BLaER1 treated with 17β-estradiol and CSF1 and Interleukin-3, amounts not matched to agents 10 nM and 100 nM (cell line): ENCODE measurements around the gene RB1.

ENCODE experiments used
- H3K27ac ChIP-seq, 11 experiments: shearing (Covaris generic); formaldehyde crosslinking; 2 replicates each; pipeline ENCODE4 v1.8.1; 2022
- H3K27me3 ChIP-seq, 11 experiments: shearing (Covaris generic); formaldehyde crosslinking; 2 replicates each; pipeline ENCODE4 v1.8.1; 2022
- H3K36me3 ChIP-seq, 11 experiments: shearing (Covaris generic); formaldehyde crosslinking; 2 replicates each; pipeline ENCODE4 v1.8.1; 2022
- H3K4me1 ChIP-seq, 10 experiments: shearing (Covaris generic); formaldehyde crosslinking; 2 replicates each; pipeline ENCODE4 v1.8.1; 2022
- H3K4me2 ChIP-seq, 11 experiments: shearing (Covaris generic); formaldehyde crosslinking; 2 replicates each; pipeline ENCODE4 v1.8.1; 2022
- H3K4me3 ChIP-seq, 10 experiments: shearing (Covaris generic); formaldehyde crosslinking; 2 replicates each; pipeline ENCODE4 v1.8.1; 2022
- H3K9ac ChIP-seq, 11 experiments: shearing (Covaris generic); formaldehyde crosslinking; 2 replicates each; pipeline ENCODE4 v1.8.1; 2022
- H3K9me3 ChIP-seq, 11 experiments: shearing (Covaris generic); formaldehyde crosslinking; replicated peaks in 1 of 11; 2 replicates each; pipeline ENCODE4 v1.8.1; 2022
- H4K20me1 ChIP-seq, 11 experiments: shearing (Covaris generic); formaldehyde crosslinking; 2 replicates each; pipeline ENCODE4 v1.8.1; 2022
- Cebpa-rat ChIP-seq, 11 experiments: shearing (Covaris generic); IDR thresholded peaks; 2 replicates each; pipeline ENCODE4 v1.8.1; 2022

RB1 gene

GRCh38 chr13:48400090-48400694, 96.6 kb downstream of the RB1 start:
- peaks cover 53 to 80% (median 76%) of the 10 kb centered on the region in 10 experiments for H3K4me1 ChIP-seq
- peak overlapping the region in 1 of 10 experiments; percentile 18; a peak in 2 of 20 replicates for H3K4me3 ChIP-seq
- peaks cover 11 to 21% (median 11%) of the 10 kb centered on the region in 11 experiments for H3K9me3 ChIP-seq
- peak overlapping the region; percentile 46 to 91 (median 78) for H3K4me2 ChIP-seq
- peak overlapping the region; percentile 48 to 95 (median 89); a peak in 21 of 22 replicates for H3K27ac ChIP-seq
- no peaks in the 10 kb centered on the region for H3K27me3 ChIP-seq
- peaks cover 9 to 23% (median 17%) of the 10 kb centered on the region in 11 experiments for H3K36me3 ChIP-seq
- H4K20me1 ChIP-seq: peaks cover 0 to 17% (median 0%) of the 10 kb centered on the region in 11 experiments; a peak in 2 of 22 replicates
- H3K9ac ChIP-seq: peak overlapping the region; percentile 62 to 82 (median 68)
- no peak for TF ChIP-seq Cebpa-rat (IDR thresholded peaks at IDR 0.05)

- Histone ChIP-seq H3K9me3 (peaks cover 4 to 14% (median 5%) of the 10 kb centered on the region in 11 experiments), H3K9ac (peak overlapping the region; percentile 62 to 82 (median 68)), H4K20me1 (peaks cover 0 to 17% (median 0%) of the 10 kb centered on the region in 11 experiments; a peak in 2 of 22 replicates), H3K4me2 (peak overlapping the region; percentile 46 to 91 (median 78)), H3K36me3 (peaks cover 4 to 19% (median 12%) of the 10 kb centered on the region in 11 experiments; a peak in 19 of 22 replicates), H3K4me1 (peaks cover 56 to 87% (median 83%) of the 10 kb centered on the region in 10 experiments), H3K4me3 (peak overlapping the region in 3 of 10 experiments; percentile 18 to 20 (median 19); a peak in 4 of 20 replicates), H3K27me3 (no peaks in the 10 kb centered on the region), H3K27ac (peak overlapping the region; percentile 48 to 95 (median 89); a peak in 21 of 22 replicates)
- no peak for TF ChIP-seq Cebpa-rat (IDR thresholded peaks at IDR 0.05)
Measured at GRCh38 chr13:48400850-48401291, 97.3 kb downstream of the RB1 start.

GRCh38 chr13:48401480-48401879, 97.9 kb downstream of the RB1 start:
- peak overlapping the region; percentile 62 to 82 (median 68); a peak in 18 of 22 replicates for H3K9ac ChIP-seq
- peak overlapping the region in 6 of 10 experiments; percentile 6 to 30 (median 20); a peak in 4 of 20 replicates for H3K4me3 ChIP-seq
- peak overlapping the region; percentile 46 to 91 (median 78); a peak in 21 of 22 replicates for H3K4me2 ChIP-seq

GRCh38 chr13:48402325-48402932, 98.9 kb downstream of the RB1 start:
- Histone ChIP-seq H3K4me1 (peaks cover 64 to 96% (median 94%) of the 10 kb centered on the region in 10 experiments), H3K36me3 (peaks cover 11 to 28% (median 17%) of the 10 kb centered on the region in 11 experiments; a peak in 18 of 22 replicates), H3K4me2 (peak overlapping the region; percentile 68 to 91 (median 83)), H3K9me3 (no peaks in the 10 kb centered on the region), H3K27ac (peak overlapping the region; percentile 44 to 95 (median 89); a peak in 21 of 22 replicates), H4K20me1 (peaks cover 0 to 17% (median 0%) of the 10 kb centered on the region in 11 experiments; a peak in 2 of 22 replicates), H3K4me3 (peak overlapping the region in 1 of 10 experiments; percentile 22; a peak in 2 of 20 replicates), H3K27me3 (no peaks in the 10 kb centered on the region), H3K9ac (peak overlapping the region; percentile 17 to 82 (median 66); a peak in 21 of 22 replicates)
- TF ChIP-seq Cebpa-rat (IDR thresholded peaks at IDR 0.05): no peak

More at GRCh38 chr13:48401480-48401879, 97.9 kb downstream of the RB1 start:
- H3K27ac ChIP-seq: peak overlapping the region; percentile 47 to 95 (median 89); a peak in 21 of 22 replicates
- H3K36me3 ChIP-seq: peaks cover 6 to 20% (median 14%) of the 10 kb centered on the region in 11 experiments; a peak in 18 of 22 replicates
- peaks cover 0 to 9% (median 0%) of the 10 kb centered on the region in 11 experiments; a peak in 7 of 22 replicates for H3K9me3 ChIP-seq
- H4K20me1 ChIP-seq: peaks cover 0 to 17% (median 0%) of the 10 kb centered on the region in 11 experiments; a peak in 2 of 22 replicates
- H3K4me1 ChIP-seq: peaks cover 60 to 93% (median 89%) of the 10 kb centered on the region in 10 experiments
- peak in 1 of 11 experiments; percentile 54; a peak in 1 of 22 replicates for TF ChIP-seq Cebpa-rat (IDR thresholded peaks at IDR 0.05)
- H3K27me3 ChIP-seq: no peaks in the 10 kb centered on the region

GRCh38 chr13:48403151-48403631, 99.6 kb downstream of the RB1 start:
- H4K20me1 ChIP-seq: peaks cover 0 to 17% (median 0%) of the 10 kb centered on the region in 11 experiments; a peak in 2 of 22 replicates
- peak in 6 of 11 experiments; percentile 8 to 75 (median 65); a peak in 8 of 22 replicates for TF ChIP-seq Cebpa-rat (IDR thresholded peaks at IDR 0.05)
- no peaks in the 10 kb centered on the region for H3K9me3 ChIP-seq
- peaks cover 11 to 35% (median 19%) of the 10 kb centered on the region in 11 experiments; a peak in 18 of 22 replicates for H3K36me3 ChIP-seq
- peak overlapping the region; percentile 78 to 95 (median 89); a peak in 21 of 22 replicates for H3K27ac ChIP-seq
- H3K9ac ChIP-seq: peak overlapping the region; percentile 70 to 97 (median 77)
- H3K4me1 ChIP-seq: peaks cover 64 to 93% (median 87%) of the 10 kb centered on the region in 10 experiments
- no peaks in the 10 kb centered on the region for H3K27me3 ChIP-seq
- H3K4me2 ChIP-seq: peak overlapping the region; percentile 67 to 91 (median 84)
- peak overlapping the region in 8 of 10 experiments; percentile 23 to 87 (median 38); a peak in 14 of 20 replicates for H3K4me3 ChIP-seq

GRCh38 chr13:48403913-48404312, 100.4 kb downstream of the RB1 start:
- peaks cover 60 to 86% (median 80%) of the 10 kb centered on the region in 10 experiments for H3K4me1 ChIP-seq
- peaks cover 11 to 43% (median 27%) of the 10 kb centered on the region in 11 experiments; a peak in 19 of 22 replicates for H3K36me3 ChIP-seq
- no peaks in the 10 kb centered on the region for H3K9me3 ChIP-seq
- H3K27ac ChIP-seq: peak overlapping the region; percentile 78 to 95 (median 89)
- peak overlapping the region in 7 of 10 experiments; percentile 22 to 87 (median 40); a peak in 10 of 20 replicates for H3K4me3 ChIP-seq
- H3K4me2 ChIP-seq: peak overlapping the region; percentile 67 to 91 (median 84)
- H4K20me1 ChIP-seq: peaks cover 0 to 14% (median 0%) of the 10 kb centered on the region in 11 experiments; a peak in 2 of 22 replicates
- no peak for TF ChIP-seq Cebpa-rat (IDR thresholded peaks at IDR 0.05)
- H3K27me3 ChIP-seq: no peaks in the 10 kb centered on the region
- peak overlapping the region; percentile 70 to 97 (median 77) for H3K9ac ChIP-seq

- Histone ChIP-seq H4K20me1 (peaks cover 0 to 9% (median 0%) of the 10 kb centered on the region in 11 experiments; a peak in 3 of 22 replicates), H3K9me3 (peaks cover 0 to 4% (median 0%) of the 10 kb centered on the region in 11 experiments; a peak in 1 of 22 replicates), H3K27me3 (no peaks in the 10 kb centered on the region), H3K4me3 (peak overlapping the region in 5 of 10 experiments; percentile 7 to 87 (median 40); a peak in 7 of 20 replicates), H3K4me2 (peak overlapping the region; percentile 67 to 91 (median 84)), H3K9ac (peak overlapping the region; percentile 70 to 97 (median 77); a peak in 21 of 22 replicates), H3K27ac (peak overlapping the region; percentile 78 to 95 (median 89)), H3K4me1 (peaks cover 51 to 86% (median 70%) of the 10 kb centered on the region in 10 experiments), H3K36me3 (peaks cover 15 to 52% (median 37%) of the 10 kb centered on the region in 11 experiments; a peak in 20 of 22 replicates)
- no peak for TF ChIP-seq Cebpa-rat (IDR thresholded peaks at IDR 0.05)
Measured at GRCh38 chr13:48404952-48405351, 101.4 kb downstream of the RB1 start.
